ENCODE results near the gene NFIC.

Gene NFIC

GRCh38 chr19:3369337-3370213 lies 3.2 kb downstream of the NFIC start:
- H2AK5ac ChIP-seq (ENCODE audit: low read length, severe bottlenecking), result peak overlapping the region; percentile 45
- H3K4me2 ChIP-seq (ENCODE audit: low read length, poor library complexity, severe bottlenecking), result peak overlapping the region; percentile 80
- DNase-seq, result peak; percentile 85
- 5% methylated on average over 41 of the region's 42 CpGs for WGBS
- H3K14ac ChIP-seq (ENCODE audit: low read length in 2 of 2), result peak overlapping the region in 1 of 2 experiments; percentile 76
- H3K4me3 ChIP-seq (ENCODE audit: insufficient read depth in 1 of 2, low read depth in 1 of 2, low read length in 2 of 2), result peak overlapping the region; percentile 28 to 87
- peak overlapping the region in 1 of 2 experiments; percentile 78 for H3K23ac ChIP-seq (ENCODE audit: low read length in 2 of 2)
- H3K27ac ChIP-seq (ENCODE audit: low read length, poor library complexity, severe bottlenecking), result peak overlapping the region; percentile 39
- peak overlapping the region; percentile 91 for H4K91ac ChIP-seq (ENCODE audit: low read length)
- H2BK120ac ChIP-seq (ENCODE audit: low read depth, low read length), result peak overlapping the region; percentile 91
- H3K9ac ChIP-seq (ENCODE audit: low read length), result peak overlapping the region; percentile 86
- H2AFZ ChIP-seq (ENCODE audit: low read depth, low read length), result no peak overlapping the region
- no peaks in the 10 kb centered on the region for H3K9me3 ChIP-seq (ENCODE audit: control insufficient read depth, low read length)
- peak overlapping the region; percentile 96 for H2BK15ac ChIP-seq (ENCODE audit: low read depth, poor library complexity, severe bottlenecking)
- H3K18ac ChIP-seq (ENCODE audit: low read depth in 1 of 2, low read length in 2 of 2), result peak overlapping the region; percentile 64 to 89
- H3K4me1 ChIP-seq (ENCODE audit: control insufficient read depth, insufficient read depth, low read depth, low read length), result peaks cover 42% of the 10 kb centered on the region
- H4K8ac ChIP-seq (ENCODE audit: low read length), result peak overlapping the region; percentile 86
- H3K36me3 ChIP-seq (ENCODE audit: control insufficient read depth in 1 of 2, insufficient read depth in 2 of 2, low read depth in 1 of 2, low read length in 2 of 2), result peaks cover 9 to 14% of the 10 kb centered on the region in 2 experiments
- H2BK12ac ChIP-seq (ENCODE audit: low read length in 2 of 2), result peak overlapping the region in 1 of 2 experiments; percentile 81
- peak overlapping the region; percentile 36 to 85 for H3K4ac ChIP-seq (ENCODE audit: low read depth in 1 of 2, low read length in 2 of 2)
- no peaks in the 10 kb centered on the region for H3K27me3 ChIP-seq (ENCODE audit: control insufficient read depth in 1 of 2, insufficient read depth in 1 of 2, low read length in 2 of 2)
- H3K79me1 ChIP-seq (replicated peaks; ENCODE audit: low read length, poor library complexity, severe bottlenecking), result peaks cover 17% of the 10 kb centered on the region
- no peak overlapping the region for H2BK5ac ChIP-seq (ENCODE audit: low read depth, low read length, poor library complexity, severe bottlenecking)

- H3K4me2 ChIP-seq (ENCODE audit: low read length, poor library complexity, severe bottlenecking), result peak overlapping the region; percentile 80
- peaks cover 46% of the 10 kb centered on the region for H3K4me1 ChIP-seq (ENCODE audit: control insufficient read depth, insufficient read depth, low read depth, low read length)
- H3K18ac ChIP-seq (ENCODE audit: low read depth in 1 of 2, low read length in 2 of 2), result peak overlapping the region; percentile 64 to 89
- H3K23ac ChIP-seq (ENCODE audit: low read length in 2 of 2), result peak overlapping the region in 1 of 2 experiments; percentile 43
- peak overlapping the region in 1 of 2 experiments; percentile 67 for H2BK12ac ChIP-seq (ENCODE audit: low read length in 2 of 2)
- peaks cover 9 to 17% of the 10 kb centered on the region in 2 experiments for H3K36me3 ChIP-seq (ENCODE audit: control insufficient read depth in 1 of 2, insufficient read depth in 2 of 2, low read depth in 1 of 2, low read length in 2 of 2)
- peaks cover 18% of the 10 kb centered on the region for H3K79me1 ChIP-seq (replicated peaks; ENCODE audit: low read length, poor library complexity, severe bottlenecking)
- peak overlapping the region; percentile 91 for H2BK120ac ChIP-seq (ENCODE audit: low read depth, low read length)
- WGBS, result 31% methylated on average over 14 of the region's 14 CpGs
- peak overlapping the region; percentile 86 for H3K9ac ChIP-seq (ENCODE audit: low read length)
- no peak overlapping the region for H2AFZ ChIP-seq (ENCODE audit: low read depth, low read length)
- peak overlapping the region; percentile 91 for H4K91ac ChIP-seq (ENCODE audit: low read length)
- peak overlapping the region in 1 of 2 experiments; percentile 87 for H3K4me3 ChIP-seq (ENCODE audit: insufficient read depth in 1 of 2, low read depth in 1 of 2, low read length in 2 of 2)
- no peaks in the 10 kb centered on the region for H3K9me3 ChIP-seq (ENCODE audit: control insufficient read depth, low read length)
- H3K27me3 ChIP-seq (ENCODE audit: control insufficient read depth in 1 of 2, insufficient read depth in 1 of 2, low read length in 2 of 2), result no peaks in the 10 kb centered on the region
- H3K27ac ChIP-seq (ENCODE audit: low read length, poor library complexity, severe bottlenecking), result no peak overlapping the region
- H2BK5ac ChIP-seq (ENCODE audit: low read depth, low read length, poor library complexity, severe bottlenecking), result no peak overlapping the region
- peak overlapping the region; percentile 96 for H2BK15ac ChIP-seq (ENCODE audit: low read depth, poor library complexity, severe bottlenecking)
- DNase-seq, result peak; percentile 42
- H3K14ac ChIP-seq (ENCODE audit: low read length in 2 of 2), result peak overlapping the region in 1 of 2 experiments; percentile 76
- peak overlapping the region; percentile 19 for H4K8ac ChIP-seq (ENCODE audit: low read length)
- no peak overlapping the region for H2AK5ac ChIP-seq (ENCODE audit: low read length, severe bottlenecking)
- H3K4ac ChIP-seq (ENCODE audit: low read depth in 1 of 2, low read length in 2 of 2), result peak overlapping the region in 1 of 2 experiments; percentile 85
These were observed 3.9 kb downstream of the NFIC start for GRCh38 chr19:3370214-3370720.

- H2BK12ac ChIP-seq (ENCODE audit: low read length in 2 of 2), result peak overlapping the region in 1 of 2 experiments; percentile 27
- H2AK5ac ChIP-seq (ENCODE audit: low read length, severe bottlenecking), result no peak overlapping the region
- peak overlapping the region; percentile 73 for H4K91ac ChIP-seq (ENCODE audit: low read length)
- WGBS, result 73% methylated on average over 21 of the region's 25 CpGs
- H3K36me3 ChIP-seq (ENCODE audit: control insufficient read depth in 1 of 2, insufficient read depth in 2 of 2, low read depth in 1 of 2, low read length in 2 of 2), result peaks cover 9 to 24% of the 10 kb centered on the region in 2 experiments
- peaks cover 22% of the 10 kb centered on the region for H3K79me1 ChIP-seq (replicated peaks; ENCODE audit: low read length, poor library complexity, severe bottlenecking)
- peak overlapping the region in 1 of 2 experiments; percentile 12 for H3K14ac ChIP-seq (ENCODE audit: low read length in 2 of 2)
- no peak overlapping the region for H3K4me2 ChIP-seq (ENCODE audit: low read length, poor library complexity, severe bottlenecking)
- H3K23ac ChIP-seq (ENCODE audit: low read length in 2 of 2), result no peak overlapping the region
- H3K4ac ChIP-seq (ENCODE audit: low read depth in 1 of 2, low read length in 2 of 2), result peak overlapping the region in 1 of 2 experiments; percentile 73
- peak overlapping the region; percentile 45 for H4K8ac ChIP-seq (ENCODE audit: low read length)
- peak overlapping the region; percentile 86 for H3K9ac ChIP-seq (ENCODE audit: low read length)
- H3K9me3 ChIP-seq (ENCODE audit: control insufficient read depth, low read length), result no peaks in the 10 kb centered on the region
- H3K27me3 ChIP-seq (ENCODE audit: control insufficient read depth in 1 of 2, insufficient read depth in 1 of 2, low read length in 2 of 2), result no peaks in the 10 kb centered on the region
- peak overlapping the region; percentile 44 for H2BK15ac ChIP-seq (ENCODE audit: low read depth, poor library complexity, severe bottlenecking)
- H3K4me1 ChIP-seq (ENCODE audit: control insufficient read depth, insufficient read depth, low read depth, low read length), result peaks cover 47% of the 10 kb centered on the region
- peak overlapping the region in 1 of 2 experiments; percentile 87 for H3K4me3 ChIP-seq (ENCODE audit: insufficient read depth in 1 of 2, low read depth in 1 of 2, low read length in 2 of 2)
- H2BK120ac ChIP-seq (ENCODE audit: low read depth, low read length), result no peak overlapping the region
- no peak overlapping the region for H2BK5ac ChIP-seq (ENCODE audit: low read depth, low read length, poor library complexity, severe bottlenecking)
- no peak for DNase-seq
- no peak overlapping the region for H3K27ac ChIP-seq (ENCODE audit: low read length, poor library complexity, severe bottlenecking)
- H2AFZ ChIP-seq (ENCODE audit: low read depth, low read length), result no peak overlapping the region
- H3K18ac ChIP-seq (ENCODE audit: low read depth in 1 of 2, low read length in 2 of 2), result peak overlapping the region; percentile 24 to 52
These were observed 4.6 kb downstream of the NFIC start for GRCh38 chr19:3370728-3371591.

All from mesenchymal stem cell (in vitro differentiated cells and primary cell).